ENCODE results near the gene SLC16A1. TPM values are rescaled to one million over a fixed set of nuclear protein-coding genes. Genes with fewer than 3 reads are reported as not detected.

Gene SLC16A1
- total RNA-seq, 1 experiment from 2014 or later, result 101 TPM

DNA sequence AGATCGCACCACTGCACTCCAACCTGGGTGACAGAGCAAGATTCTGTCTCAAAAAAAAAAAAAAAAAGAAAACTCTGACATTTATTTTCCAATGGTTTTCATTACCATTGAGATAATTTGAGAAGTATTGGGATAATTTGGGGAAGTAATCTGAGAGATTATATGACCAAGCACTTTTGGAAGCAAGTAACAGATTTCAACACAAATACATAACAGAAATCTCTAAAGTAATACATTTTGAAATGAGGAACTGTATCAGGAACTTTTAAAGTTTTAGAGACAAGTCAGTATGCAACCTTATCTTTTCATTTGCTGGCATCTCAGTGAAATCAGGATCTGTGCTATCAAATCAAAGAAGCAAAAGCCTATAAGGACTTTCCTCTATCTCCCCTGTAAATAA, 25.4 kb upstream of the SLC16A1 start:
- no peaks in the 10 kb centered on the region for H3K36me3 ChIP-seq (ENCODE audit: insufficient read depth, low read length, poor library complexity, severe bottlenecking)
- H3K27ac ChIP-seq (ENCODE audit: low read depth, low read length, poor library complexity, severe bottlenecking), result no peak overlapping the region
- POLR2A ChIA-PET (ENCODE audit: low non-redundant PET), result no interaction called here
- no peak for DNase-seq (ENCODE audit: low spot score)
- H3K27me3 ChIP-seq (replicated peaks; ENCODE audit: insufficient read depth, low read depth, low read length, poor library complexity), result no peaks in the 10 kb centered on the region
- no peak overlapping the region for H3K4me3 ChIP-seq (ENCODE audit: low read depth, low read length, poor library complexity, severe bottlenecking)
- TF ChIP-seq, protein P1, sequence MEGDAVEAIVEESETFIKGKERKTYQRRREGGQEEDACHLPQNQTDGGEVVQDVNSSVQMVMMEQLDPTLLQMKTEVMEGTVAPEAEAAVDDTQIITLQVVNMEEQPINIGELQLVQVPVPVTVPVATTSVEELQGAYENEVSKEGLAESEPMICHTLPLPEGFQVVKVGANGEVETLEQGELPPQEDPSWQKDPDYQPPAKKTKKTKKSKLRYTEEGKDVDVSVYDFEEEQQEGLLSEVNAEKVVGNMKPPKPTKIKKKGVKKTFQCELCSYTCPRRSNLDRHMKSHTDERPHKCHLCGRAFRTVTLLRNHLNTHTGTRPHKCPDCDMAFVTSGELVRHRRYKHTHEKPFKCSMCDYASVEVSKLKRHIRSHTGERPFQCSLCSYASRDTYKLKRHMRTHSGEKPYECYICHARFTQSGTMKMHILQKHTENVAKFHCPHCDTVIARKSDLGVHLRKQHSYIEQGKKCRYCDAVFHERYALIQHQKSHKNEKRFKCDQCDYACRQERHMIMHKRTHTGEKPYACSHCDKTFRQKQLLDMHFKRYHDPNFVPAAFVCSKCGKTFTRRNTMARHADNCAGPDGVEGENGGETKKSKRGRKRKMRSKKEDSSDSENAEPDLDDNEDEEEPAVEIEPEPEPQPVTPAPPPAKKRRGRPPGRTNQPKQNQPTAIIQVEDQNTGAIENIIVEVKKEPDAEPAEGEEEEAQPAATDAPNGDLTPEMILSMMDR (conservative IDR thresholded peaks at IDR 0.05; ENCODE audit: low read depth, low read length), result no peak
- TF ChIP-seq EZH2 (IDR thresholded peaks at IDR 0.05; ENCODE audit: borderline replicate concordance, low read depth, low read length, poor library complexity, severe bottlenecking), result no peak
- no peaks in the 10 kb centered on the region for H3K9me3 ChIP-seq (ENCODE audit: low read depth, low read length, poor library complexity, severe bottlenecking)
- H3K4me1 ChIP-seq (ENCODE audit: insufficient read depth, low read length, poor library complexity, severe bottlenecking), result no peaks in the 10 kb centered on the region
- intact Hi-C loops (cut with micrococcal nuclease; ENCODE audit: unreplicated experiment), result no loop called here
- BruUV-seq (replicated peaks), result no TSS peak
- CTCF ChIA-PET, result no interaction called here

GRCh38 chr1:112975336-112975735, 19.3 kb upstream of the SLC16A1 start:
- TF ChIP-seq, protein P1 (conservative IDR thresholded peaks at IDR 0.05; ENCODE audit: low read depth, low read length), result no peak
- no peak for TF ChIP-seq EZH2 (IDR thresholded peaks at IDR 0.05; ENCODE audit: borderline replicate concordance, low read depth, low read length, poor library complexity, severe bottlenecking)
- no peak for DNase-seq (ENCODE audit: low spot score)
- no peak overlapping the region for H3K27ac ChIP-seq (ENCODE audit: low read depth, low read length, poor library complexity, severe bottlenecking)
- no peak overlapping the region for H3K4me3 ChIP-seq (ENCODE audit: low read depth, low read length, poor library complexity, severe bottlenecking)
- CTCF ChIA-PET, result no interaction called here
- intact Hi-C loops (cut with micrococcal nuclease; ENCODE audit: unreplicated experiment), result no loop called here
- no peaks in the 10 kb centered on the region for H3K27me3 ChIP-seq (replicated peaks; ENCODE audit: insufficient read depth, low read depth, low read length, poor library complexity)
- no peaks in the 10 kb centered on the region for H3K36me3 ChIP-seq (ENCODE audit: insufficient read depth, low read length, poor library complexity, severe bottlenecking)
- no peaks in the 10 kb centered on the region for H3K9me3 ChIP-seq (ENCODE audit: low read depth, low read length, poor library complexity, severe bottlenecking)
- POLR2A ChIA-PET (ENCODE audit: low non-redundant PET), result interaction anchor here (0.6 kb wide), 1 partner anchor 24 kb away, joined by 3 read pairs; no protein-coding TSS in a partner anchor
- BruUV-seq (replicated peaks), result no TSS peak
- no peaks in the 10 kb centered on the region for H3K4me1 ChIP-seq (ENCODE audit: insufficient read depth, low read length, poor library complexity, severe bottlenecking)

- BruUV-seq (replicated peaks), result no TSS peak
- Histone ChIP-seq H3K4me1 (ENCODE audit: insufficient read depth, low read length, poor library complexity, severe bottlenecking) (no peaks in the 10 kb centered on the region), H3K27ac (ENCODE audit: low read depth, low read length, poor library complexity, severe bottlenecking) (no peak overlapping the region), H3K4me3 (ENCODE audit: low read depth, low read length, poor library complexity, severe bottlenecking) (no peak overlapping the region), H3K36me3 (ENCODE audit: insufficient read depth, low read length, poor library complexity, severe bottlenecking) (no peaks in the 10 kb centered on the region), H3K27me3 (replicated peaks; ENCODE audit: insufficient read depth, low read depth, low read length, poor library complexity) (no peaks in the 10 kb centered on the region), H3K9me3 (ENCODE audit: low read depth, low read length, poor library complexity, severe bottlenecking) (no peaks in the 10 kb centered on the region)
- intact Hi-C loops (cut with micrococcal nuclease; ENCODE audit: unreplicated experiment), result no loop called here
- CTCF ChIA-PET, result no interaction called here
- TF ChIP-seq EZH2 (IDR thresholded peaks at IDR 0.05; ENCODE audit: borderline replicate concordance, low read depth, low read length, poor library complexity, severe bottlenecking), result no peak
- TF ChIP-seq, protein P1 (conservative IDR thresholded peaks at IDR 0.05; ENCODE audit: low read depth, low read length), result no peak
- no peak for DNase-seq (ENCODE audit: low spot score)
- POLR2A ChIA-PET (ENCODE audit: low non-redundant PET), result no interaction called here
Observed at GRCh38 chr1:112974646-112975045, 18.6 kb upstream of the SLC16A1 start.
